ENCODE results near the gene PMM2.

PMM2 gene

DNA sequence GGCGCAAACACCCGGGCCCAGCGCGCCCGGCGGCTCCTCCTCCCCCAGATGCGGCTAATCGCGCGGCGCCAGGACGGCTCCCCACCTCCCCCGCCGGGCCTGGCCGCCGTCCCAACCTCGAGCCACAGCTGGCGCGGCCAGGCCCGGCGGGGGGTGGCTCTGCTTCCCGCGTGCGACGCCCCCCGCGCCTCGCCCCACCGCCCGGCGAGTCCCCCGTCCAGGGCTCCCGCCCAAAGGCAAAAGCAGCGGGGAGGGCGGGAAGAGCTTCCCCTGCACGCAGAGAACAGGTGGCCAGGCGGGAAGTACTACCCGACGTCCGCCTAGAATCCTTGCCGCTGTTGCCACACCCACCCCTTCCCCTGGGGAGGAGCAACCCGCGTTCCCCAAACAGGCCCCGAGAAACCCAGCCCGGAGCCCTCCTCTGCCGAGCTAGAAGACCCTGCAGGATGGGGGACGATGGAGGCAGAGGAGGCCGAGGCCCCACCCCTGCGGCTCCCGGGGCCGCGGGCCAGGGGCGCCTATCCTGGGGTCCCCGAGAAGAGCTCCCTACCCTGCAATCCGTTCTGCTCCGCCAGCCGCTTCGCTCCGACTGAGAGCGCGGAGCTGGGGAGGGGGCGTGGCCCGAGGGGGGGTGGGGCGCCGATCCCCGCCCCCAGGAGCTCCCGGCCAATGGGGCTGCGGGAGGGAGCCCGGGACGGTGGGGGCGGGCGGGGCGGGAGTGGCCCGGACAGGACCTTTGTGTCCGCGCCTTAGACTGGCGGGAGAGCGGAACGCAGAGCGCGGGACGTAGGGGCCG, 71.0 kb downstream of the PMM2 start, which contains the start of gene CARHSP1 (continued):
- TF ChIP-seq, protein P1, sequence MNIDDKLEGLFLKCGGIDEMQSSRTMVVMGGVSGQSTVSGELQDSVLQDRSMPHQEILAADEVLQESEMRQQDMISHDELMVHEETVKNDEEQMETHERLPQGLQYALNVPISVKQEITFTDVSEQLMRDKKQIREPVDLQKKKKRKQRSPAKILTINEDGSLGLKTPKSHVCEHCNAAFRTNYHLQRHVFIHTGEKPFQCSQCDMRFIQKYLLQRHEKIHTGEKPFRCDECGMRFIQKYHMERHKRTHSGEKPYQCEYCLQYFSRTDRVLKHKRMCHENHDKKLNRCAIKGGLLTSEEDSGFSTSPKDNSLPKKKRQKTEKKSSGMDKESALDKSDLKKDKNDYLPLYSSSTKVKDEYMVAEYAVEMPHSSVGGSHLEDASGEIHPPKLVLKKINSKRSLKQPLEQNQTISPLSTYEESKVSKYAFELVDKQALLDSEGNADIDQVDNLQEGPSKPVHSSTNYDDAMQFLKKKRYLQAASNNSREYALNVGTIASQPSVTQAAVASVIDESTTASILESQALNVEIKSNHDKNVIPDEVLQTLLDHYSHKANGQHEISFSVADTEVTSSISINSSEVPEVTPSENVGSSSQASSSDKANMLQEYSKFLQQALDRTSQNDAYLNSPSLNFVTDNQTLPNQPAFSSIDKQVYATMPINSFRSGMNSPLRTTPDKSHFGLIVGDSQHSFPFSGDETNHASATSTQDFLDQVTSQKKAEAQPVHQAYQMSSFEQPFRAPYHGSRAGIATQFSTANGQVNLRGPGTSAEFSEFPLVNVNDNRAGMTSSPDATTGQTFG (tag by site-specific recombination; IDR thresholded peaks at IDR 0.05; ENCODE audit: borderline replicate concordance) = no peak
- TF ChIP-seq ZNF777 (tag by site-specific recombination; IDR thresholded peaks at IDR 0.05; ENCODE audit: borderline replicate concordance) (no peak), ZNF529 (tag by site-specific recombination; IDR thresholded peaks at IDR 0.05; ENCODE audit: insufficient replicate concordance) (no peak), GFI1B (tag by site-specific recombination; IDR thresholded peaks at IDR 0.05) (0 out of 2 replicates have a peak, but pooled peaks have one; percentile 6), ZNF677 (tag by site-specific recombination; IDR thresholded peaks at IDR 0.05) (peak; percentile 38; the same call in 1 of the 2 replicates), ZNF2 (tag by site-specific recombination; IDR thresholded peaks at IDR 0.05) (no peak; the same call in 1 of the 2 replicates), ZNF423 (tag by site-specific recombination; IDR thresholded peaks at IDR 0.05) (peak; percentile 48; the same call in 1 of the 2 replicates), KLF7 (tag by site-specific recombination; IDR thresholded peaks at IDR 0.05; ENCODE audit: borderline replicate concordance) (peak; percentile 78), ZNF324 (tag by site-specific recombination; IDR thresholded peaks at IDR 0.05) (0 out of 2 replicates have a peak, but pooled peaks have one; percentile 24), ZNF768 (tag by site-specific recombination; IDR thresholded peaks at IDR 0.05) (no peak; the same call in 1 of the 2 replicates), ZFP3 (tag by site-specific recombination; IDR thresholded peaks at IDR 0.05; ENCODE audit: low read depth) (no peak), ZBTB17 (tag by site-specific recombination; IDR thresholded peaks at IDR 0.05) (peak; percentile 80), MYNN (tag by site-specific recombination; IDR thresholded peaks at IDR 0.05; ENCODE audit: borderline replicate concordance) (no peak), OSR2 (tag by site-specific recombination; IDR thresholded peaks at IDR 0.05) (no peak), ZNF239 (tag by site-specific recombination; IDR thresholded peaks at IDR 0.05) (no peak), ZNF112 (tag by site-specific recombination; IDR thresholded peaks at IDR 0.05) (no peak), ZNF629 (tag by site-specific recombination; IDR thresholded peaks at IDR 0.05) (peak; percentile 62), YY1 (tag by site-specific recombination; IDR thresholded peaks at IDR 0.05) (no peak), ZNF302 (tag by site-specific recombination; IDR thresholded peaks at IDR 0.05; ENCODE audit: low read depth) (no peak), ZNF473 (tag by site-specific recombination; IDR thresholded peaks at IDR 0.05) (no peak), BCL11B (tag by site-specific recombination; IDR thresholded peaks at IDR 0.05; ENCODE audit: low read depth) (no peak), ZEB2 (tag by site-specific recombination; IDR thresholded peaks at IDR 0.05) (peak; percentile 78), ZNF658 (tag by site-specific recombination; IDR thresholded peaks at IDR 0.05) (no peak), ZNF664 (tag by site-specific recombination; IDR thresholded peaks at IDR 0.05) (no peak), BCL11A (tag by site-specific recombination; IDR thresholded peaks at IDR 0.05; ENCODE audit: low read depth) (no peak), ZNF24 (tag by site-specific recombination; IDR thresholded peaks at IDR 0.05) (peak; percentile 62)
- TF ChIP-seq, protein P2, sequence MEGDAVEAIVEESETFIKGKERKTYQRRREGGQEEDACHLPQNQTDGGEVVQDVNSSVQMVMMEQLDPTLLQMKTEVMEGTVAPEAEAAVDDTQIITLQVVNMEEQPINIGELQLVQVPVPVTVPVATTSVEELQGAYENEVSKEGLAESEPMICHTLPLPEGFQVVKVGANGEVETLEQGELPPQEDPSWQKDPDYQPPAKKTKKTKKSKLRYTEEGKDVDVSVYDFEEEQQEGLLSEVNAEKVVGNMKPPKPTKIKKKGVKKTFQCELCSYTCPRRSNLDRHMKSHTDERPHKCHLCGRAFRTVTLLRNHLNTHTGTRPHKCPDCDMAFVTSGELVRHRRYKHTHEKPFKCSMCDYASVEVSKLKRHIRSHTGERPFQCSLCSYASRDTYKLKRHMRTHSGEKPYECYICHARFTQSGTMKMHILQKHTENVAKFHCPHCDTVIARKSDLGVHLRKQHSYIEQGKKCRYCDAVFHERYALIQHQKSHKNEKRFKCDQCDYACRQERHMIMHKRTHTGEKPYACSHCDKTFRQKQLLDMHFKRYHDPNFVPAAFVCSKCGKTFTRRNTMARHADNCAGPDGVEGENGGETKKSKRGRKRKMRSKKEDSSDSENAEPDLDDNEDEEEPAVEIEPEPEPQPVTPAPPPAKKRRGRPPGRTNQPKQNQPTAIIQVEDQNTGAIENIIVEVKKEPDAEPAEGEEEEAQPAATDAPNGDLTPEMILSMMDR (tag by site-specific recombination; IDR thresholded peaks at IDR 0.05) = no peak
- TF ChIP-seq, protein P3, sequence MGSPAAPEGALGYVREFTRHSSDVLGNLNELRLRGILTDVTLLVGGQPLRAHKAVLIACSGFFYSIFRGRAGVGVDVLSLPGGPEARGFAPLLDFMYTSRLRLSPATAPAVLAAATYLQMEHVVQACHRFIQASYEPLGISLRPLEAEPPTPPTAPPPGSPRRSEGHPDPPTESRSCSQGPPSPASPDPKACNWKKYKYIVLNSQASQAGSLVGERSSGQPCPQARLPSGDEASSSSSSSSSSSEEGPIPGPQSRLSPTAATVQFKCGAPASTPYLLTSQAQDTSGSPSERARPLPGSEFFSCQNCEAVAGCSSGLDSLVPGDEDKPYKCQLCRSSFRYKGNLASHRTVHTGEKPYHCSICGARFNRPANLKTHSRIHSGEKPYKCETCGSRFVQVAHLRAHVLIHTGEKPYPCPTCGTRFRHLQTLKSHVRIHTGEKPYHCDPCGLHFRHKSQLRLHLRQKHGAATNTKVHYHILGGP (tag by site-specific recombination; IDR thresholded peaks at IDR 0.05) = no peak
- TF ChIP-seq, protein P4, sequence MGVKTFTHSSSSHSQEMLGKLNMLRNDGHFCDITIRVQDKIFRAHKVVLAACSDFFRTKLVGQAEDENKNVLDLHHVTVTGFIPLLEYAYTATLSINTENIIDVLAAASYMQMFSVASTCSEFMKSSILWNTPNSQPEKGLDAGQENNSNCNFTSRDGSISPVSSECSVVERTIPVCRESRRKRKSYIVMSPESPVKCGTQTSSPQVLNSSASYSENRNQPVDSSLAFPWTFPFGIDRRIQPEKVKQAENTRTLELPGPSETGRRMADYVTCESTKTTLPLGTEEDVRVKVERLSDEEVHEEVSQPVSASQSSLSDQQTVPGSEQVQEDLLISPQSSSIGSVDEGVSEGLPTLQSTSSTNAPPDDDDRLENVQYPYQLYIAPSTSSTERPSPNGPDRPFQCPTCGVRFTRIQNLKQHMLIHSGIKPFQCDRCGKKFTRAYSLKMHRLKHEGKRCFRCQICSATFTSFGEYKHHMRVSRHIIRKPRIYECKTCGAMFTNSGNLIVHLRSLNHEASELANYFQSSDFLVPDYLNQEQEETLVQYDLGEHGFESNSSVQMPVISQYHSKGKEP (tag by site-specific recombination; IDR thresholded peaks at IDR 0.05) = peak; percentile 17
- TF ChIP-seq, protein P5, sequence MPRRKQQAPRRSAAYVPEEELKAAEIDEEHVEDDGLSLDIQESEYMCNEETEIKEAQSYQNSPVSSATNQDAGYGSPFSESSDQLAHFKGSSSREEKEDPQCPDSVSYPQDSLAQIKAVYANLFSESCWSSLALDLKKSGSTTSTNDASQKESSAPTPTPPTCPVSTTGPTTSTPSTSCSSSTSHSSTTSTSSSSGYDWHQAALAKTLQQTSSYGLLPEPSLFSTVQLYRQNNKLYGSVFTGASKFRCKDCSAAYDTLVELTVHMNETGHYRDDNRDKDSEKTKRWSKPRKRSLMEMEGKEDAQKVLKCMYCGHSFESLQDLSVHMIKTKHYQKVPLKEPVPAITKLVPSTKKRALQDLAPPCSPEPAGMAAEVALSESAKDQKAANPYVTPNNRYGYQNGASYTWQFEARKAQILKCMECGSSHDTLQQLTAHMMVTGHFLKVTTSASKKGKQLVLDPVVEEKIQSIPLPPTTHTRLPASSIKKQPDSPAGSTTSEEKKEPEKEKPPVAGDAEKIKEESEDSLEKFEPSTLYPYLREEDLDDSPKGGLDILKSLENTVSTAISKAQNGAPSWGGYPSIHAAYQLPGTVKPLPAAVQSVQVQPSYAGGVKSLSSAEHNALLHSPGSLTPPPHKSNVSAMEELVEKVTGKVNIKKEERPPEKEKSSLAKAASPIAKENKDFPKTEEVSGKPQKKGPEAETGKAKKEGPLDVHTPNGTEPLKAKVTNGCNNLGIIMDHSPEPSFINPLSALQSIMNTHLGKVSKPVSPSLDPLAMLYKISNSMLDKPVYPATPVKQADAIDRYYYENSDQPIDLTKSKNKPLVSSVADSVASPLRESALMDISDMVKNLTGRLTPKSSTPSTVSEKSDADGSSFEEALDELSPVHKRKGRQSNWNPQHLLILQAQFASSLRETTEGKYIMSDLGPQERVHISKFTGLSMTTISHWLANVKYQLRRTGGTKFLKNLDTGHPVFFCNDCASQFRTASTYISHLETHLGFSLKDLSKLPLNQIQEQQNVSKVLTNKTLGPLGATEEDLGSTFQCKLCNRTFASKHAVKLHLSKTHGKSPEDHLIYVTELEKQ (tag by site-specific recombination; IDR thresholded peaks at IDR 0.05; ENCODE audit: borderline replicate concordance) = no peak
